Retina (tissue), 1 donor: Measurements from ENCODE around the gene COL12A1.

Source experiments
- DNase-seq: peaks from one replicate; pipeline ENCODE4 v3.0.0-alpha.2; 2016

Gene COL12A1

GRCh38 chr6:75205776-75206575 is at the start of gene COL12A1:
Gene COL12A1, minus strand, starts transcription at chr6:75206053. Its CDS starts 3,261 bp downstream, at chr6:75202792.
- DNase-seq, result peak; percentile 89

GRCh38 chr6:75250552-75250951 is 44.7 kb upstream of the COL12A1 start:
- no peak for DNase-seq

GRCh38 chr6:75249837-75250236 is 44.0 kb upstream of the COL12A1 start:
- no peak for DNase-seq

GRCh38 chr6:75246386-75246785 is 40.5 kb upstream of the COL12A1 start:
- DNase-seq, result no peak

- DNase-seq, result no peak
Observed at GRCh38 chr6:75244063-75244584, 38.3 kb upstream of the COL12A1 start.

DNA sequence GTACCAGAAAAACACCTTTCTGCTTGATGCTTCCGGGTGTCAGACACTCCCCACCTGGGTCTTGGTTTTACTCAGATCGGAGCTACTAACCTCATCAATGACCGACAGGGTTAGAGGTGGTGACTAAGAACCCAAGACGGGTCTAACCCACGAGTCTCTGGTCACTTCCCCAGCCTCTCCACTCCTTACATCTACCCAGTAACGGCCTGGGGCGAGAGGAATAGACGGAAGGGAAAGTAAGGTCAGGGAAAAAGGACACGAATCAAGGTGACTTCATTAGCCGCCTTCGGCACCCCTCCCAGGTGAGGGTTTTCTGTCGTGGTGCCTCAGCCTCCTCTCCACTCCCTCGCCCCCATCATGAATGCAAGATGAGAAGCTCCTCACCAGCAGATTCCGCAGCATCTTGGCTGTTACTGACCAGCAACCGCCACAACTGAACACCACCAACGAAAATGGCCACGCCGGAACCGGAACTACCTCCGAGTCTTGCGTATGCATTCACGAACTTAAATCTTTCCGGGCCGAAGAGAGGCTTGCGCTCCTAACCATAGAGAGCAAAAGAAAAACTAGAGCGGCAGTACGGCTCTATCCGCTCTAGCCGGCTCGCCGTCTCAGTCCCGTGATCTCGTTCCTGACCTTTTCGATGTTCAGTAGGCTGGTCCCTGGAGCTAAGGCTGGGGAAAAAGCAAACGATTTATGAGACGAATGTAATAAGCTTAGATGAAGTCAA is 37.6 kb upstream of the COL12A1 start, which contains the start of gene COX7A2:
Gene COX7A2, minus strand, starts transcription at position 469 of the 730 bp plus-strand sequence. Its CDS starts 67 bp downstream, at position 402.
- DNase-seq, result peak; percentile 94

DNA sequence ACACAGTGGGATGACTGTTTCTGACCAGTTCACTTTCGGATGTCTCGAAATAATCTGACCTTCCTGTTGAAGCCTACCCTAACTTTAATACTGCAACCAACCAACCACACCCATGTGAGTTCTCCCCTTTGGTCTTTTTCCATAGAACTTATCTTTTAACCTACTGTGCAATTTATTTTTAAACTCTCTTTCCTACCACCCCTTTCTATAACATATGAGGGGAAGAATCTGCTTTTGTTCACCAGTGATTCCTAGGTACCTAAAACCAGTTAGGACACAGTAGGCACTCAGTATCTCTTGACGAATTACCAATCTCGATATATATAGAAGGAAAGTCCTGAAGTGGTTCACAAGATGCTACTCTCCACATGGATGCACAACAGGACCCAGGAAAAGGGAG is 30.8 kb upstream of the COL12A1 start:
- no peak for DNase-seq

DNA sequence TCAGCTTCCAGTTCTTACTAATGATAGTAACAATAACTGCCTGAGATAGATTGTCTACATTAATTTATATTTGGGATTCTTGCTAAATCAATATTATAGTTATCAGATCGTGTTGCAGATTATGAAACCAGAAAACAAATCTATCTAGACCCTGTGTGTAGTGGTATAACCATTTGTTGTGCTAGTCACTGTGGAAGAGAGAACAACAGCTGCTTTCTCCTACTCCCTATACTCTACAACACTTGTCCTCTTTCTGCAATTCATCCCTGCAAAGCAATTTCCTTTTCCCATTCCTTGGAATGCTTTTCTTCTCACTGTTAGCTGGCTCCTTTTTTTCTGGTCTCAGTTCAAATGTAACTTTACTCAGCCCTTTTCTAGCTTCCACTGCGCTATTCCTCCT is 29.4 kb upstream of the COL12A1 start:
- no peak for DNase-seq

GRCh38 chr6:75234126-75234865 is 28.4 kb upstream of the COL12A1 start:
- DNase-seq, result no peak

DNA sequence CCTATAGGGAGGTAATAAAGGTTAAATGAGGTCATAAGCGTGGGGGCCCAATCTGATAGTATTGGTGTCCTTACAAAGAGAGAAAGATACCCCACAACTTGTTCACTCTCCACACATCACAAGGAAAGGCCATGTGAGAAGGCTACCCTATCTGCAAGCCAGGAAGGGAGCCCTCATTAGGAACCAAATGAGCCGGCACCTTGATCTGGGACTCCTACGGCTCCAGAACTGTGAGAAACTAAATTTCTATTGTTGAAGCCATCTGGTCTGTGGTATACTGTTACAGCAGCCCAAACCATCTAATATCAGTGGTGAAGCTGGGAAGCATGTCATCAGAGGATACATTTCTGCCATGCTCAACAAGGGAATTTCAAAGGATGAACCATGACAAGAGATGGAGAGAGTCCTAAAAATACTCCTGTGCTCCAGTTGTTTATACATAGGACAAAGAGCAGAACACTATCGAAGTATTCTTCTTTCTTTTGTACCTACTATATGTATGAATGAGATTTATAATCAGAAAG is 27.3 kb upstream of the COL12A1 start:
- no peak for DNase-seq

- DNase-seq, result no peak
Observed at GRCh38 chr6:75230484-75231325, 24.9 kb upstream of the COL12A1 start.

DNA sequence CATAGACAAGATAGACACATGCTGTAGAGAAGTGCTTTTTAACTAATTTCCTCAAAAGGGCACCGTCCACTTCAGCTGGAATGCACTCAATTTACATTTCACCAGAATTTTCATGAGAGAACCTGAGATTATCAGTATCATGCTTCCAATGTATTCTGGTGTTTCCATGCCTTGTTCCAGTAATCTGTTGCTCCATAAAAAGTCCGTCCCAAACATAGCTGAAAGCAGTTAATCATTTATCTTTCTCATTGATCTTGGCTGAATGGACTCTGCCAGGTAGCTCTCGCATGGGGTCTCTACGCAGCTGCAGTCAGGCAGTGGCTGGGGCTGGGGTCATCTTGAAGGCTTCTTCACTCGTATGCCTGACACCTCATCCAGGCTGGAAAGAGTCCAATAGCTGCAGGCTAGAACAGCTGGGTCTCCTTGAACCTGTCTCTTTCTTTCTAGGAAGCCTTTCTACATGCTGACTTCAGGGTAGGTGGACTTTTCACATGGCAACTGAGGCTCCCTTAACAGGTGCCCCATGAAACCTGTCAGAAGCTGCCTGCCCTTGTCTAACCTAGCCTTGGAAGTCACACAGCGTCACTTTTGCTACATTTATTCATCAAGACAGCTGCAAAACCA is 18.6 kb upstream of the COL12A1 start:
- DNase-seq, result no peak

- DNase-seq, result no peak
Observed at GRCh38 chr6:75223428-75223827, 17.6 kb upstream of the COL12A1 start.

- DNase-seq, result no peak
Observed at GRCh38 chr6:75222261-75222660, 16.4 kb upstream of the COL12A1 start.

GRCh38 chr6:75221116-75221515 is 15.3 kb upstream of the COL12A1 start:
- DNase-seq, result no peak

DNA sequence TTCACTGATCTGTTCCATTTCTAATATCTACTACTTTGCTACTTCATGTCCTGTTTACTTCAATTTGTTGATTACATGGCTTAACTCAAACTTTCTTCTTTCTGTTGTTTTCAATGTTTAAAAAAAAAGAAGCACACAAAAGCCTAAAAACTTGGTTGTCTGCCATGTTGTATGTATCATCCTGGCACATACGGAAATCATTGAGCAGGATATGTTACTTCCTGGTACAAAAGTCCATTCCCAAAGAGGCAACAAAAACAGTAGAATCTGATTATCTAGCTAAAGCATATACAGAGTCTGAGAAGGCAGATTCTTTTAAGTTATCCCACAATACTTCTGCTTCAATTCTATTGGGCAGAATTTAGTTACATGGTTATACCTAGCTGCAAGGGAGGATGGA is 14.5 kb upstream of the COL12A1 start:
- no peak for DNase-seq

DNA sequence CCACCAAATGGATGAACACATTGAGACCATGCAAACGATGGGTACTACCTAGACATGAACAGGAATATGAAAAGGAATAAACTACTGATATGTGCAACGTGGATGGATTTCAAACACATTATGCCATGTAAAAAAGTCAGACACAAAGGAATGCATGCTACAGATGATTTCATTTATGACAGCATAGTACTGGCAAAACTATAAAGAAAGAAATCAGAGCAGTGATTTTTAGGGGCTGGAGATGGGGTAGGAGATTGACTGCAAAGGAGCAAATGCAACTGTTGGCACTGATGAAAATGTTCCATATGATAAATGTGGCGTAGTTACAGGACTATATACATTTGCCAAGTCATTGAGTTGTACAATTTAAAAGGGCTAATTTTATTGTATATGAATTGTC is 13.4 kb upstream of the COL12A1 start:
- no peak for DNase-seq

DNA sequence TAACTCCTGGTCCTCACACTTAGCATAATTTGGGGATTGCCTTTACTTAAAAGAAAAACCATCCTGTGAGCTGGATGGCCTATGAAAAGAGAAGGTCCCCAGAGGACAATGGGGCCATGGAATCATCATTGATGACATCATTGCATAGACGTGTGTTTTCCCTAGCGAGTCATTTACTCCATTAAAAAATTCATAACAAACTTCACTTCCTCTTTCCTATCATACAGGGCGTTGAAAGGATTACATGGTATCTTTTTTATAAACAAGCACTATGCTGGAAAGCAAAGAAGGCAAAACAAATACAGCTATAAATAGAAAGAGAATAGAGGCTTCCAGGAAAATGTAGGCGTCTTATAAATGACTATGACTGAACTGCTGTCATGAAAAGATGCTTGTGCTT is 11.3 kb upstream of the COL12A1 start:
- DNase-seq, result no peak

DNA sequence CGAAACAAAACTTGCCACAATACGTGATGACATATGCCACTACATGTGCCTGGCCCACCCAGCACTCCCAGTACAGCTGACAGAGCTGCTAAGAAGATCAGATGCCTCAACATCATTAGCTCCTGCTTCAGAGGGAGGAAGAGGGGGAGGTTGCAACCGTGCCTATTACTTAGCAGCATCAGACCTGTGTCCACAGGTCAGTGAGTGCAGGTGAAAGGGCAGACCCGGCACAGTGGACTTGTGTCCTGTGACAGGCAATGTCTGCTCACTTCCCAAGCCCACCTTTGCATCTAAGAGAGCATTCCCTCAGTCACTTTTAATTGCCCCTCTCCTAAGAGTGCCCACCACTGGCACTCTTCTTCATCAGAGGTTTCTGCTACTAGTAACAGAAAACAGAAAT is 9.4 kb upstream of the COL12A1 start:
- no peak for DNase-seq

GRCh38 chr6:75213732-75214131 is 7.9 kb upstream of the COL12A1 start:
- no peak for DNase-seq

DNA sequence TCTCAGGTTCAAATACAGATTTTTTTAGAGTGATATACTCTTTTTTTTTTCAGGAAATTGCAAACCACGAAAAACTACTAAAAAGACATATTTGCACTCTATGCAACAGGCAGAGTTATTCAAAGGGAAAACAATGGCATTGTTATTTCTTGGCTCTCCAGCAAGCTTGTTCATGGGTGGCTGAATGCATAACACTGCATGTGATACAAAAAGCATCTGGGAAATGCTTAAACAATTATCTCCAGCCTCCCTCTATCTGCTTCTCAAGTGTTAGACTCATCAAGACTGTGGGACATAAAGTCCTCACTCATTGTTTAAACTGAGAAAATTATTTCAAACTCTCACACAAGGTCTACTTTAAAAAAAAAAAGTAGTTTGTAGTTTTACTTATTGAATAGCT is 7.3 kb upstream of the COL12A1 start:
- DNase-seq, result no peak
